GM18505 (cell line): ENCODE data around the gene CFAP57.

Experiments
- ATAC-seq: cut with Tn5 transposase; IDR thresholded peaks from one replicate; pipeline ENCODE4 v1.9.1; 2021; ENCODE audit not compliant: unreplicated experiment
- POLR2A ChIP-seq: IDR thresholded peaks from 4 replicates; pipeline ENCODE4 v1.6.1; 2011; ENCODE audit warnings: borderline replicate concordance; ENCODE audit not compliant: insufficient read depth, insufficient read length; ENCODE audit errors: extremely low read depth

Gene CFAP57

GRCh38 chr1:43288058-43288784 is 116.1 kb downstream of the CFAP57 start:
- TF ChIP-seq POLR2A, result no peak
- ATAC-seq, result no peak

GRCh38 chr1:43288785-43289706 is 116.9 kb downstream of the CFAP57 start:
- ATAC-seq, result no peak
- no peak for TF ChIP-seq POLR2A

- no peak for TF ChIP-seq POLR2A
These were observed 120.1 kb downstream of the CFAP57 start for GRCh38 chr1:43292216-43292615.

GRCh38 chr1:43292679-43293078 is 120.5 kb downstream of the CFAP57 start:
- ATAC-seq, result no peak

More at GRCh38 chr1:43292216-43292615, 120.1 kb downstream of the CFAP57 start:
- ATAC-seq, result no peak

GRCh38 chr1:43293176-43293575 is 121.0 kb downstream of the CFAP57 start:
- no peak for ATAC-seq
- TF ChIP-seq POLR2A, result no peak

More at GRCh38 chr1:43292679-43293078, 120.5 kb downstream of the CFAP57 start:
- no peak for TF ChIP-seq POLR2A

DNA sequence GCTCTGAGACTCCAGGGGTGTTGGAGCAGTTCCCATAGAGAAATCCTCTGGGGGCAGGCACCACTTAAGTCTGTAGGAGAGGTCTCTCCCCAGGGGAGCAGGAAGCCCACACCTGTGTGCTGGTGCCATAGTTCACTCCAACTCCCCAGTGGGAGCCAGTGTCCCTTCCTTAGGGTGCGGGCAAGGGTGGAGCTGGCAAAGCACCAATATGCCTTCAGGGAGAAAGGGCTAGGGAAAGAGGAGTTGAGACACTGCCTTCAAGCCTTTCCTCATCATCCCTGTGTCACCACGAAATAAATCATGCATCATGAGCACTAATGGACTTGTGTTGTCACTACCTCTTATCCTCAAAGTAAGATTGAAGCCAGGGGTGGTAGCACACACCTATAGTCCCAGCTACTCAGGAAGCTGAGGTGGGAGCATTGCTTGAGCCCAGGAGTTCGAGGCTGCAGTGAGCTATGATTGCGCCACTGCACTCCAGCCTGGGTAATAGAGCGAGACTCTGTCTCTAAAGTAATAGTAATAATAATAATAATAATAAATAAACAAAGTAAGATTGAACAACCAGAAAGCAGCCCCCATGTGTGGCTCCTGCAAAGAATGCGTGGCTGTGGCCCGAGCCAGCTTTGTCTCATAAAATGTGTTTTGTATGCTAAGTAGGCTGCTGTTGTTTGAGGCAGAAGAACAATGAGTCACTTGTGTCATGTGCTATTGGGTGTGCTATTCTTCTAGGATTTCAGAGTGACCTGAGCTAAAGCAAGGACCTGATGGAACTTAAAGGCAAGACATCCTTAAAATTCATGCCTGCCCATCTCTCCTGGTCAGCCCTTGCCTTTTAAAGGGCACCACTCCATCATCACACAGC is 122.0 kb downstream of the CFAP57 start:
- no peak for ATAC-seq
- no peak for TF ChIP-seq POLR2A

- ATAC-seq, result no peak
- no peak for TF ChIP-seq POLR2A
These were observed 122.6 kb downstream of the CFAP57 start for GRCh38 chr1:43294761-43295160.

- TF ChIP-seq POLR2A, result no peak
- ATAC-seq, result no peak
These were observed 124.1 kb downstream of the CFAP57 start for GRCh38 chr1:43296207-43296606.

DNA sequence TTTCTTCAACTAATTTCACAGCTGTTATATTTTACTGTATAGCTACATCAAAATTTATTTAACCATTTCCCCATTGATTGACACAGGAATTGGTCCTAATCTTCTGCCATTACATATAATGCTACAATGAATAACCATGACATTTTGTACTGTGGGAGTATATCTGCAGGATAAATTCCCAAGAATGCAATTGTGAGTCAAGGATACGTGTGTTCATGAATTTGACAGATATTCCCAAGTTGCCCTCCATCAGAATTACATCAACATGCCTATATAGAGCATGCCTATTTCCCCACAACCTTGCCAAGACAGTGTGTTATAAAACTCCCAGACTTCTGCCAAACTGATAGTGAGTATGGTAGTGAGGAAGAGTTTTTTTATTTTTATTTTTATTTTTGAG is 125.9 kb downstream of the CFAP57 start:
- no peak for ATAC-seq
- no peak for TF ChIP-seq POLR2A

DNA sequence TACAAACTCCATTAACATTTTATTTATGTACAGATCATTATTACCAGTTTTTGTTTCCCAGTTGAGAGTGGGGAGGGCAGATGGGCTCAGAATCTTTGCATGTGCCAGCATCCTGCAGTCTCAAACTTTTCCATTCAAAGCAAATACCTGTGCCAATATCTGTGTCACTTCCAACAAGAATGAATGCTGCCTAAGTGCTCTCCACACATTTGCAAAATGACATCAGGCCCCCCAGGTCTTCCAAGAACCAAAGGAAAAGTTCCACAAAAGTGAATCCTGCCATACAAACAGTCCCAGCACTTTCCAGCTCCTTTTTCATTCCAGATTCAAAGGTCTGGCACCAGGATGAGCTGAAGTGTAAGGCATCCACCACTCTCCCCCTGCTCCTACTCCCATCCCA is 127.0 kb downstream of the CFAP57 start:
- no peak for TF ChIP-seq POLR2A
- no peak for ATAC-seq

DNA sequence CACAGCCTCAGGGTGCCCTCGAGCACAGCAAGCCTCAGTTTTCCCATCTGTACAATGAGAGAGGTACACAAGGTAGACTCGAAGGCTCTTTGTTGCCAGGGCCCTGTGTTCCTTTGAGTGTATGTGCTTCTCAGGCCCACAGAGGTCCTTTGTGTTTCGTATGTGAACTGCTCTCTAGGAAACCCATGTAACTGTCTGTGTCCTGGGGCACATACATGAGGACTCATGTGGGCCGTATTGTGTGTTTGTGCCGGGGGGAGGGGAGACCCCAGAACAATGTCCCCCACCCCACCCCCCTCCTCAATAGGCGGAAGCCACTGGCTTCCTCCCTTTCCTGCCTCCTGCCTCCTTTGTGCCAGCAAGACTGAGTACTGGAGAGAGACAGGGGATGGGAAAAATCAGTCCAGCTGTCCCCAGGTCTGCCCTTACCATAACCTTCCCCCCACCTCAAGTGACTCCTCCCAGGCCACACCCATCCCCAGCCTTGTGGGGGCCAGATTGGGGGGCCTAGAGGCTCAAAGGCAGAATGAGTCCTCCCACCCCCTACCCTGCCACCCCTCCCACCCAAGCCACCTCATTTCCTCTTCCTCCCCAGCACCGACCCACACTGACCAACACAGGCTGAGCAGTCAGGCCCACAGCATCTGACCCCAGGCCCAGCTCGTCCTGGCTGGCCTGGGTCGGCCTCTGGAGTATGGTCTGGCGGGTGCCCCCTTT is 128.4 kb downstream of the CFAP57 start, which contains the start of gene TIE1:
TIE1 (plus strand) TSS at position 605 of the 717 bp plus-strand sequence; CDS start at position 695, 90 bp downstream.
- no peak for ATAC-seq
- no peak for TF ChIP-seq POLR2A

DNA sequence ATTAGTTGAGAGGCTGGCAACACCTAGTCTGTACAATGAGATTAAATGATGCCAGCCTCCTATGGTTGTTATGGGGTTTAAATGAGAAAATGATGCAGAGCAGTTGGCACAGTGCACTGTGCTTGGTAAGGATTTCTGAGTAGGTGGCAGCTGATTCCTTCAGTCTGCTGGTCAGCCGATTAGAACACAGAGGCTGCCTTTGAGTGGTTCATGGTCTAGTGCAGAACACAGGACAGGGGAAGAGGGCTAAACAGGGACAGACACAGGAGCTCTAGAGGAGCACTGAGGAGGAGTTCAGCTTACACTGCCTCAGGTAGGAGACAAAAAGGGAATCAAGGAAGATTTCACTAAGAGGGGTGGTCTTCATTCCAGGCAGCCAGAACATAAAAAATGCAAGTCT is 130.1 kb downstream of the CFAP57 start:
- TF ChIP-seq POLR2A, result no peak
- ATAC-seq, result no peak
